Measurements from ENCODE around the gene RAMAC. TPM values are rescaled to one million over a fixed set of nuclear protein-coding genes. Genes with fewer than 3 reads are reported as not detected.
"Not testable (repeated sequence)": the region's sequence is repeated elsewhere in the genome, so short reads cannot be mapped to it uniquely, and the experiment has no call there.

Gene RAMAC
- total RNA-seq = 22.6 and 24.1 TPM in 2 replicates

DNA sequence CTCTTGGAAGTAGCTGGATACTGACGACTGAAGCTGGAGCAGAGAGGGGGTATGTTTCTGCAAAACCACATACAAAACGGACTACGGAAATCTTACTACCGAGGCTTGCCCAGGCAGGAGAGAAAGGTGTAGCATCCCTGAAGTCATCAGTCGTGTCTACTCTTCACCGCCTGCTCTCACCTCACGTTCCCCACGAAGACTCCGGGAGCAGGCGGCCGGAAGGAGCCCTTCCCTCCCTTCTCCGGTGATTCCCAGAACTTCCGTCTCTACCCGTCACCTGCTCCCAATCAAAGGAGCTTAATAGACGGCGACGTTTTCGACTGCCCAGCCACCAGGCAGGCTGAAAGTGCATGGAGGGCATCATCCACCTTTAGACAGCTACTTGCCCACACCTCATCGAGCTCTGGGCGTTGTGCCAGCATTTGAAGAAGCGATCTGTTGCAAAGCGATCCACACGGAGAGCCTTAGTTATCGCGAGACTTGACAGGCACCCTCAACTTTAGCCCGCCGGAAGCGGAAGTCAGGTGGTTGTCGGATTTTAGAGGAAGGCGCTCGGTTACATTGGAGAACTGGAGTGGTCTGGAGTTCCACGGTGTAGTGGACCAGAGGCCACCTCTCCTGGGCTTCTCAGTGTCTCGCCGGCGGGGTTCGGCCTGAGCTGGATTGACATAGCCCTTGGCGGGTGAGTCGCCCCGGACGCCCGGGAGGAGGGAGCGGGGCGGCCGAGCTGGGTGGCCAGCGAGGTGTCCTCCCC lies at the start of gene RAMAC:
Gene RAMAC (plus strand): TSS at position 523 of the 754 bp plus-strand sequence. CDS start 2,809 bp downstream, outside the sequence.
- DNase-seq (ENCODE audit: low read depth in 2 of 2) = peak; percentile 90 to 92

DNA sequence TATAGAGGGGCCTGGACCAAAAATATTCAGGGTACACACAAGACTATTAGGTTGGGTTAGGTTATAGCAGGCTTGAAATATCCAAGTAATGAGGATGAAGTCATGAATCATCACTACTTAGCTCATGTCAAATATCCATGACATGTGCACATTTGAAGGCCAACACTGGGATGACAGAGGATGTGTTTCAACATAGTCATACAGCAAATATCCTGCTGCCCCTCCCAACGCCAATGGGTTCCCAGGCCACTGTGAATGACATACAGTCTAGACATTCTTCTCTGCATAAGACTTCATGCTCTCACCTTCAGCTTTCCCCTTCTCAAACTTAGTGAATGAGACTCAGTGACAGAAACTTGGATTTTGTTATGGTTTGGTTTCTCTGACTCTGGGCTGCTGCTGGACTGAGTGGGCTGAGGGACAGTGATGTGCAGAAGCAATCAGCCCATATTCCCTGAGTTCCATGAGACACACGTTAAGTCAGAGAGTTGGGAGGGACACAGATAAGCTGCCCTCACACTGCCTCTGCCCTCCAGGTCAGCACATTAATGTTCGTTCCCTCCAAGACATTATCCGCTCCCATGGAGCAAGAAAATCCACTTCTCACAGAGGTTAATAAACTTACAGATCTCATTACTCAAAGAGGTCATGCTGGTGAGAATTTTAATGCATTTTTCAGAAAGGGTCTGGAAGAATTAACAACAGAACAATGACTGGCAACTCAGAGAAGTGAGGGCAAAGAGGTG lies 48.9 kb upstream of the RAMAC start:
- DNase-seq (ENCODE audit: low read depth in 2 of 2) = no peak

DNA sequence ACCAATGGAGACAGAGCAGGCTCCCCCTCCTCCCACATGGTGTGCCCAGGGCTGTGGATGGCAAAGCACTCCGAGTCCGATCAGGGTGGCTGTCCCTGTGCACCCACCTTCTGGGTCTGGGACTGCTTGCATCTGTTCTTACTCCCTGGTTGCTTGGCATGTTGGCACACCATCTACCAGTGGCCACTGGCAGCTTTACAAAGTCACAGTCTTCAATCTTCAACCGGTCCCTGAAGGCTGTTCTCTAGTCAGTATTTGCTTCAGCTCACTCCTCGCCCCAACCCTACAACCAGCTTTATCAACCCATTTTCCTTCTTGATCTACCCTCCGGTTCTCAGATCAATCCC lies 48.3 kb upstream of the RAMAC start:
- no peak for DNase-seq (ENCODE audit: low read depth in 2 of 2)

DNA sequence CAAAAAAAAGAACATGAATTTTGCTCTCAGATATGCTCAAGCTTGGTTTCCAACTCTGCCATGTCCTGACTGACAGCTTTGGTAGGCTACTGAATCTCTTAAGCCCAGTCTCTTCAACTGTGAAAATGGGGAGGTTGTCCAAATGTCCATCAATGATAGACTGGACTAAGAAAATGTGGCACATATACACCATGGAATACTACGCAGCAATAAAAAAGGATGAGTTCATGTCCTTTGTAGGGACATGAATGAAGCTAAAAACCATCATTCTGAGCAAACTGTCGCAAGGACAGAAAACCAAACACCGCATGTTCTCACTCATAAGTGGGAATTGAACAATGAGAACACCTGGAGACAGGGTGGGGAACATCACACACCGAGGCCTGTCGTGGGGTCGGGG lies 46.3 kb upstream of the RAMAC start:
- not testable (repeated sequence) for DNase-seq (ENCODE audit: low read depth in 2 of 2)

DNA sequence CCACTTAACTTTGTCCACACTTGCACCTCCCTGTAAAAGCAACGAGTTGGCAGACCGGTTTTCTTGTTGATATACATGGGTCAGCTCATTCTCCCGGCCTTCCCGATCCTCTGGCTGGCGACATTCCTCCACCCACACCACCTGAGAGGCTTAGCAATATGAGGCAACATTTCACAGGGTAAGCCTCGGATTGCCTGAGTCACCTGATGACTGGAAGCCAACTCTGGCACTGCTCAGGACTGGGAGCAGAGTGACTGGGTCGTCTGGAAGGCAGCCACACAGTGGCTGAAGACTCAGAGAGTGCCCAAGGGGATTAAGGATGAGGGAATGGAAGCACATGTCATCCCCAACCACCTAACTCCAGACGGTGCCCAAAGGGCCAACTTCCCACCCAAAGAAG lies 43.3 kb upstream of the RAMAC start:
- no peak for DNase-seq (ENCODE audit: low read depth in 2 of 2)

DNA sequence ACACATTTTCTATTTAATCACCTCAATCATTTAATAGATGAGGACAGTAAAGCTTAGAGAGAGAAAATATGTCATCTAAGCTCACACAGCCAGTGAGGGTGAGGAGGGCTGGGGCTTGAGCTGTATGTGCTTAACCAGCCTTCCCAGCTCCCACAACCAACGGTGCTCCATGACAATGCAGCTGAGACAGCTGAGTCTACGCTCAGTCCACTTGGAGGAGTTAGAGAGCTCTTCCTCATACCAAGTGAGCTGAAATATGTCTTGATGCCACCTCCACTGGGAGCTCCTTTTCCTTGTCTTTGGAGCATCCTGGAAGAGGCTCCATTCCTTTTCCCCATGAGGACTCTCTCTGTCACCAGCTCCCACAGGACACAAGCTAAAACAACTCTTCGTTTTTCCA lies 42.8 kb upstream of the RAMAC start:
- no peak for DNase-seq (ENCODE audit: low read depth in 2 of 2)

DNA sequence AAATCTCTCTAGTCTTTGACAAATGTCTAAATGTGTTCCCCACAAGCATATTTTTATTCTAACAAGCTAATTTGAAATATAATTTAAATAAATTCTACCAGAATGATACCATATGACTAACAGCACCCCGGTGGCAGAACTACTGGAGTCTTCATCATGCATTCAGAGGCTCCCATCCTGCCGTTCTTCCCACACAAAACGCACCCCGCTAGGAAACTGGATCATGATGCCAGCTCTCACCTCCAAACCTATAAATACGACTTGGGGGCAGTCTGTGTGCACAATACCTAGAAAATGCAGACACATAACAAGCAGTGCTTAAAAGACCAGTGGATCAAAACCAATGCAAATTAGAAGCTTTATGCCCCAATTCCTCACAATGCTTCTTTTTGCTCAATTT lies 42.0 kb upstream of the RAMAC start:
- DNase-seq (ENCODE audit: low read depth in 2 of 2) = no peak

DNA sequence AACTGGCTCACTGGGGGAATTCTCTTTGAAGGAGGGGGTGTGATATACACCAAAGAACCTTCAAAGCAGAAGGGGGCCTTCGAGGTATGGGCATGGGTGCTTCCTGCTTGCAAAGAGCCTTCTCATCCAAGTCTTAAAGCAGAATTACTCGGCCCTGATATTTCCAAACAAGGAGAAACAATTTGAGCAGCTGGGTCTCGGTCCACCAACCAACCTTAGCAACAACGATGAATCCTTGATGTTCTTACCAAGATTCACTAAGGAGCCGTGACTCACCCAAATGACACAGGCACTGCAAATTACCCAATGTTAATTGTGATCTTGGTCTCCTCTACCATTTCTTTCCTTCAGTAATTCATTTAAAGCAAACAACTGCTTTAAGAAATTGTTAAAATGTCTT lies 41.2 kb upstream of the RAMAC start:
- DNase-seq (ENCODE audit: low read depth in 2 of 2) = no peak

DNA sequence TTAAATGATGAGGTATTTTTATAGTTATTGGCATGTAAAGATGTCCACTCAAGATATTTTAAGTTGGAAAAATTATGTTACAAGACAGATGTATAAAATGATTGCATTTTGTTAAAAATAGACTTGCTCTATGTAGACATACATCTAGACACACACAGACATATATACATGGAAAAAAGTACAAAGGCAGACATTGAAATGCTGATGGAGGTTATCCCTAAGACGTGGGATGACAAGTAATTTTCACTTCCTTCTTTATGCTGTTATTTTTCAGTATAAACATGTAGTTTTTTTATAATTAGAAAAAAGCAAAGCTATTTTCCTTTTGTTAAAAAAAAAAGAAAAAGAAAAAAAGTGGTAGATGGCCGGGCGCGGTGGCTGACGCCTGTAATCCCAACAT lies 40.7 kb upstream of the RAMAC start:
- no peak for DNase-seq (ENCODE audit: low read depth in 2 of 2)

DNA sequence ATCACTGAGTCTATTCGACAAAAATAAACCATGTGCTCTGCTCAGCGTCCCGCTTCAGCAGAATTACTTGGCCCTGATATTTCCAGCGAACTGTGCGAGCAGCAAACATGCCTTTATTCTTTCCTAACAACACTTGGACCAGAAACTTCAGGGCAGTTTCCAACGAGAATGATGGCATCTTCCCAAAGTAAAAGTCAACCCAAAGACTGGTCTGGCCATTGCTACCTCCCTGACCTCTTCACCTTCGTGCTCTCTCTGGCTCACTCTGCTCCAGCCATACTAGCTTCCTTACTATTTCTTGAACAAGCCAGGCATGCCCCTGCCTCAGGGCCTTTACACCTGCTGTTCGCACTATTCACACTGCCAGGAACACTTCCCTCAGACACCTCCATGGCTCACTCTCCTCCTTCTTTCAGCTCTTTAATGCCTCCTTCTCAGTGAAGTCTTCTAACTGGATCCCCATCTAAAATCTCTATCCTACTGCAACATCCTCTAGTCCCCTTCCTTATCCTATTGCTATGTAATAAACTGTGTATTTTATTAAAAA lies 39.8 kb upstream of the RAMAC start:
- no peak for DNase-seq (ENCODE audit: low read depth in 2 of 2)

DNA sequence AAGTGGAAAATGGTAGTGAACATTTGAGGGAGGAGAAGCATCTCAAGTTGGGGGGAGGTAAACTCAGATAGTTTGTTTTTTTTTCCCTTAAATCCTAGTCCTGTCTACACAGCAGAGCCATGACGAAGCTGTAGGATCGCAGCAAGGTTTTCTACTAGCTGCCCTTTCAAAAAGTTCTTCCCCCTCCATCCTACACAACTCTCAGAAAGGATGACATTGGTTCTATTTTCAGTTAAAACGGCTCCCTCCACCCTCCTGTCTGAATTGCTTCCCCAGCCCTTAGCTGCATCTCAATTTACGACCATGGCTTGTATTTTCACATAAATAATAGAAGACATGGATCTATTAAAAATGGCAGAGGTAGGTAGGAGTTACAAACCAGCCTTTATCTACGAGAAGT lies 35.7 kb upstream of the RAMAC start:
- no peak for DNase-seq (ENCODE audit: low read depth in 2 of 2)

DNA sequence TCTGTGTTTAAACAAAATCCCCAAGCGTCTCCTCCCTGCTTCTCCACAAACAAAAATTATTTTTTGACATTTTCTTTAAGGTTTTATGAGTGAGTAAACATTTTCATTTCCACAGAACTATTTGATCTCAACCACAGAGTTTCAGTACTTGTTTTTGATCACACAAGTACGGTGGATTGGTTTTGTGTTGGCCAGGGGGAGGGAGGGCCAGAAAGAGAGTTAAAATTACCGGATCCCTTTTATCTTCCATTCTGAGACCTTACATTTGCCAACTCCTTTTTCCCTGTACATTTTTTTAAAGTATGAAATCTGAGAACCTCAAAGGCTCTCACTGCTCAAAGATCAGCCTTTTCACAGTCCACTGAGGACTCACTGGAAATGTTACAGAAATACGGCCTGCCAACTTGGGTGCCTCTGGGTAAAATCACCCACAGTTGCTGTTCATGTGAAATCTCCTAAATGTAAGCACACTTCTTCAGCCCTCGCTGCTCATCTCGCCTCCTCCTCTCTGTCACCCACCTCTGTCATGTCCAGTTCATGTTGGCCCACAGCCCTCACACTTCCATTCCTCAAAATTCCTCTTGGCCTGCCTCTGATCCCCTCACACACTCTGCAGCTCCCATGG lies 35.2 kb upstream of the RAMAC start:
- no peak for DNase-seq (ENCODE audit: low read depth in 2 of 2)

DNA sequence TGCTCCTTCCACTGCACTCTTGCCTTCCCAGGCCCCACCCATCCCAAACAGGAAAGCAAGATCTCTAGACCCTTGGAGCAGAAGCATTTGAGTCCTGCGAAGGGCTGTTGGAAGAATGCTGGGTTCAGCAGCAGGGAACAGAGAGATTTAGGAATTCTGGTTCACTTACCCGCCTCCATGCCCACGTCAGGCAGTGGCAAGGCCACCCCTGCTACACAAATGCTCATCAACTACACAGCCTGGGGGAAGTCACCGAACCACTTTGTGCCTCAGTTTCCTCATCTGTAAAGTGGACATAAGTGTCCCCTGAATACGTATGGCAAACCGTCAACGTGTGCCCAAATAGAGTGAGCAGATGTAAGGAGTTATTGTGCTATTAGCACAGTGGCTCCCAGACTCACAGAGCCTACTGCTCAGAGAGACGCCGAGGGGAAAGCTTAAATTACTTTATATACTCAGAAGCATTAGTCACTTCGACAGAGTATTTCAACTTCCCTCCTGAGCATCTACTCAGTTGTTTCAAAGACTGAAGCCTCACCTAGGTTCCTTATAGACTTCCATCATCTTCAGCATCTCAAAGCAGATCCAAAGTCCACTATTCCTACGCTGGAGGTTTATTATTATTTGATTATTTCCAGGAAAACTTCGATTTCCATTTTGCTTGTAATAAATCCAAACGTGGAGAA lies 34.4 kb upstream of the RAMAC start:
- DNase-seq (ENCODE audit: low read depth in 2 of 2) = no peak

DNA sequence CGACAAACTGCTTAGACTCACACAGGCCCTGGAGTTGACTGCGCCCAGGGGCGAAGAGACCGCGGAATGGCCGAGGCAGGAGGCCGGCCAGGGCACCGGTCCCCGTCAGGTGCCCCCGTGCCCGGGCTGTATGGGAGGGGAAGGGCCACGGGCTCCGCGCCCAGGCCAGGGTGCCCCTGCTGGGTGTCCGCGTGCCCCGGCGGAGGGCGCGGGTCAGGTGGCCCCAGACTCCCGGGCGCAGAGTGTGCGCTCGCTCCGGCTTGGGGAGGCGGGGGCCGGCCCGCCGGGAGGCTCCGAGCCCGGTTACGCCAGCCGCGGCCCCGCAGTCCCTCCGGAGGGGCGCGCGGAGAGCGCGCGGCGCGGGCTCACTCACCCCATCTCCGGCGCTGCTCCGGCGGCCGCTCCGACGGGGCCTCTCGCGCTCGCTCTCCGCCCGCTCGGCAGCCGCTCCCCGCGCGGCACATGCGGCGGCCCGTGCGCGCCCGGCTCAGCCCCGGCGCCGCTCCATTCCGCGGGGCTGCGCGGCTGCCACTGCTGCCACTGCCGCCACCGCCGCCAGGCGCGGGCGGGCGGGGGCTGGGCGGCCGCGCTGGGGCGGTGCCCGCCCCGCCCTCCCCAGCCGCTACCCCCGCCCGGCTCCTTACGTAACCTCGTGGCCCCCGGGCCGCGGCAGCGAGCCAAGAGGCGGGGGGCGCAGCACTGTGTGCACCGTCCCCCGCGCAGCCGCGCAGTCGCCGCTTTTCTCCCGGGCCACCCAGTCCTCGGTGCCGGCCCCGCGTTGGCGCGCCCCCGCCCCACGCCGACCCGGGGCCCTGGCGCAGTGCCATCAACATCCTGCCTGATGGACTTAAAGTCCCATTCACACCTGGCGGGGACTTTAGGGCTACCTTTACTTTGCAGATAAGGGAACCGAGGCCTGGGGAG lies 33.6 kb upstream of the RAMAC start, which contains the start of gene HOMER2:
Gene HOMER2 (minus strand): TSS at position 563 of the 924 bp plus-strand sequence. CDS start 185 bp downstream, at position 378.
- peak in 1 of 2 donors; percentile 6 for DNase-seq (ENCODE audit: low read depth in 2 of 2)

DNA sequence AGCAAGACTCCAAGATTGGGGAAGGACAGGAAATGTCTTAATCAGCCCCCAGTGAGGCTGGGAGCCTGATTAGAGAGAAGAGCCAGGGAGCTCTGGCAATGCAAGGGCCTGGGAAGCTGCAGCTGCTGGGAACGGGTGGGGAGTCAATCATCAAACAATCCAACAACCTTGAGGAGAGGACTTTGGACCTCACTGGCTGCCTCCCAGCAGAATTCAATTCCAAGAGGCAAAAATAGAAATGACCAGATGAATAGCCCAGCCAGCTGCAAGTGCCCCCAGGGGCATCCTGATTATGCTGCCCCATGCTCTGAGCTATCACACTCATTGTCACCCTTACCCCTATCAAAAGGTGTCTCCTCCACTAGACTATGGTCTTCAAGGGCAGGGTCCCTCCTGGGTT lies 27.4 kb upstream of the RAMAC start:
- DNase-seq (ENCODE audit: low read depth in 2 of 2) = no peak

DNA sequence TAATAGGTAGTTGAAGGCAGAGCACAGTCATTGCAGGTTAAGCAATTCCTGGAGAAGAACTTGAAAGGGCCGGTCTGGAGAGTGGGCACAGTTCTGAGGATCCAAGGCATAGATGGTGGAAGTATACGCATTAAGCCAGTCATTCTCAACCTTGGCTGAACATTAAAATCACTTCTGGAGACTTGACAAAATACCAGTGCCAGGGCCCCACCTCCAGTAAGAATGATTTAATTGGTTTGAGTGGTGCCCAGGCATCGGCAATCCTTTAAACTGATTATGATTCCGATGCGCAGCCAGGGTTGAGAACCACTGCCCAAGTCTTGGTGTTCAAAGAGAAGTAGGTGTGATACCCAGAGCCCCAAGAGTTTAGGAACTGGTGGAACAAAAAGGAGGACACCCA lies 26.6 kb upstream of the RAMAC start:
- no peak for DNase-seq (ENCODE audit: low read depth in 2 of 2)

DNA sequence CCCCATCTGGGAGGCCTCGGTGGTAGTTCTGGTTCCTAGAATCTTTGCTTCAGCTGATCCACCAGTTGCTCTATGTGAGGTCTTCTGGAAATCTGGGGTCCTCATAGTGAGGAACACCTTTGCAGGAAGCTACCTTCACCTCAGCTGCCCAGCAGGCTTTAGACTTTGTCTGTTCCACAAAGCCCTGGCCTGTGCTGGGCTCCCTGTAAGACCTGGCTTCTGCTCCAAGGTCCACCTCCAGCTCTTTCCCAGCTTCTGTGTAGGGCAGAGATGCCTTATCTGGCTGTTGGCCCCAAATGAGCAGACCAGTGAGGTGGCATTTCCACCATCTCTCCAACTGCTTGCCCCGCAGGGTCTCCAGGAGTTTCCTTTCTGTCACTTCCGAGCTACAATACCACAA lies 25.2 kb upstream of the RAMAC start:
- no peak for DNase-seq (ENCODE audit: low read depth in 2 of 2)

DNA sequence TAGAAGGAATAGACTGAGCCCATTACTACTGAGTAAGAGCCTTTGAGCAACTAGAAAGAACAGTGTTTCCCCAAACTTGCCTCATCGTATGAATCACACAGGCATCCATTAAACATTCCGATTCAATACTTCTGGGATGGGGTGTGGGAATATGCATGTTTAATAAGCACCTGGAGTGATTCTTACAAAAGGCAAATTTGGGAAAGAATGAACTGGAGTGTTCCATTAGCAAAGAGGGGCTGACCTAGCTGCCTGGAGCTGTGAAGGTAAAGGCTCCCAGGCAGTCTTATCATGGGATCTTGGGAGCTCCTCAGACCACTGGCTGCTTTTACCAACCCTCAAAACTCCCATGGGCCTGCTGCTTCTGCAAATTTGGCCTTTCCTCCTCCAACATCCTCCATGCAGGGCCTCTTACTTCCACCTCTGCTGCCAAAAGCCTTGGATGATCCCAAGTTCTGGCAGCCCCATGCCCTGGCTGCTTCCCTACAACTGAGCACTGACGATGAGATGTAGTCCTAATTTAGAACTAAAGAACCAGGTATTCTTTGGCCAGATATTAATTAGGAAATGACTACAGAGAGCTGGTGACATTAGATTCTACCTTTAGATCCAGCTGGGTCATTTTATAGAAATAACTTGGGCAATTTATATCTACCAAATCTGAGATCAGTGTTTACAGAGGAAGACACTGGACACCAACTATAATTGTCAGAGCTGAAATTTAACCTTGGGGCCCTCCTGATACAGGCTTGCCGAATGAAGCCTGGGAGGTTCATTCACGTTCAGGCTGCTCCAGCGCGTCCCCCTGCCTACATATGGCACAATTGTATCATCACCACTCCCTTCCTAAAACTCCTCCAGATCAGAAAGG lies 22.3 kb upstream of the RAMAC start:
- DNase-seq (ENCODE audit: low read depth in 2 of 2) = no peak

DNA sequence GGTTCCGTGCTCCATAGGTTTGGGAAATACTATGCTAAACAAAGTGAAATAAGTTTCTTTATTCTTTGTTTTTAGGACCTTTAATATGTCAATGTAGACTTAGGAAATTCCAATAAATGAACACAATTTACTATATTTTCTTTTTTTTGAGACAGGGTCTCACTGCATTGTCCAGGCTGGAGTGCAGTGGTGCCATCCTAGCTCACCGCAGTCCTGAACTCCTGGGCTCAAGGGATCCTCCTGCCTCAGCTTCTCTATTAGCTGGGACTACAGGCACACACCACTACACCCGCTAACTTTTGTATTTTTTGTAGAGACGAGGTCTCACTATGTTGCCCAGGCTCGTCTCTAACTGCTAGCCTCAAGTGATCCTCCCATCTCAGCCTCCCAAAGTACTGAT lies 21.1 kb upstream of the RAMAC start:
- no peak for DNase-seq (ENCODE audit: low read depth in 2 of 2)

DNA sequence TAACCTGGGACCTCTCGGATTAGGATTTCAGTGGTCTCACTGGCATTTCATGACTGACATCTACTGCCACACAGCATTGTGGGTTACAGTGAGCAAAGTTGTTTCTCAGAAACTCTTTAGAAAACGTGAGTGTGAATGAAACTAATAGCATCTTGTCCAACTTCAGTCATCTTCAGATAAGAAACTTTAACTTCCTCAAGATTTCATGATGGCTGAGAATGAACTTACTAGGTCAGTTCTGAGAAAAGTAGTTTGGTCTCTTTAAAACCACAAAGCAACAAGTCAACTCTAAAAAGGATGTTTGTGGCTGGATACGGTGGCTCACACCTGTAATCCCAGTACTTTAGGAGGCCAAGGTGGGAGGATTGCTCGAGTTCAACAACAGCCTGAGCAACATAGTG lies 19.3 kb upstream of the RAMAC start:
- DNase-seq (ENCODE audit: low read depth in 2 of 2) = no peak
